Mesodermal cell (in vitro differentiated cells): Measurements from ENCODE around the gene HSPG2.

Source experiments
- H3K27ac ChIP-seq: 2 replicates; pipeline ENCODE4 v1.7.0; 2013; ENCODE audit warnings: mild to moderate bottlenecking, low read depth, low read length, moderate library complexity; ENCODE audit not compliant: severe bottlenecking
- H3K36me3 ChIP-seq: 2 replicates; pipeline ENCODE4 v1.7.1; 2013; ENCODE audit warnings: mild to moderate bottlenecking, low read length, moderate library complexity; ENCODE audit not compliant: control insufficient read depth, insufficient read depth
- H3K4me1 ChIP-seq: one replicate; pipeline ENCODE4 v1.7.1; 2013; ENCODE audit warnings: mild to moderate bottlenecking, low read length; ENCODE audit not compliant: insufficient read depth, control insufficient read depth, poor library complexity, severe bottlenecking
- H3K4me3 ChIP-seq: 2 replicates; pipeline ENCODE4 v1.7.0; 2013; ENCODE audit warnings: low read length, control low read depth, mild to moderate bottlenecking; ENCODE audit not compliant: insufficient read depth, poor library complexity, severe bottlenecking; ENCODE audit errors: extremely low read depth
- H3K9me3 ChIP-seq: 2 replicates; pipeline ENCODE4 v1.7.1; 2013; ENCODE audit warnings: mild to moderate bottlenecking, low read length, moderate library complexity; ENCODE audit not compliant: control insufficient read depth
- WGBS, 2 experiments: methylation state at CpG; one replicate each; pipeline ENCODE4 v1.1.5; 2013; ENCODE audit warnings: missing lambda C conversion rate in 2 of 2; ENCODE audit not compliant: insufficient coverage in 2 of 2; 5-methylcytosine and 5-hydroxymethylcytosine counted together

HSPG2 gene

DNA sequence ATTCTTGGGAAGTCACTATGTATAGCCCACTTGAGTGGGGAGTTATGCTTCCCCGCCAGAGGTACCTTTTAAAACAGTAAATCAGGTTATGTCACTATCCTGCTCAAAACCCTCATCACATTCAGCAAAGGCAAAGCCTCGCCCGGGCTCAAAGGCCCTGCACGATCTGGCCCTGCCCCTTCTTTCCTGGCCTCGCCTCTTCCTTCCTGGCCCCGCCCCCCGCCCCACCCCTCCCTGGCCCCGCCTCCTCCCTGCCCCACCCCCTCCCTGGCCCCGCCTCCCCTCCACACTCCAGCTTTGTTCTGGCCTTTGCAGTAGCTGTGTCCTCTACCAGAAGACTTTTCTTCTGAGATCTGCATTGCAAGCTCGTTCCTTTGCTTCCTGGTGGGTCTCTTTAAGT, 118.5 kb downstream of the HSPG2 start:
- no peaks in the 10 kb centered on the region for H3K9me3 ChIP-seq
- peaks cover 32% of the 10 kb centered on the region for H3K36me3 ChIP-seq
- no peak overlapping the region for H3K4me3 ChIP-seq
- no peak overlapping the region for H3K27ac ChIP-seq
- WGBS, 2 experiments: 55 to 75% methylated on average over 2 to 5 of the region's 10 CpGs
- H3K4me1 ChIP-seq: peaks cover 17% of the 10 kb centered on the region

GRCh38 chr1:21816602-21817302, 120.4 kb downstream of the HSPG2 start:
- Histone ChIP-seq H3K27ac (peak overlapping the region; percentile 29), H3K9me3 (no peaks in the 10 kb centered on the region), H3K4me3 (no peak overlapping the region), H3K4me1 (peaks cover 17% of the 10 kb centered on the region), H3K36me3 (peaks cover 14% of the 10 kb centered on the region)
- 85 to 88% methylated on average over 8 of the region's 8 CpGs for WGBS, 2 experiments

GRCh38 chr1:21815724-21816321, 121.3 kb downstream of the HSPG2 start:
- H3K27ac ChIP-seq: no peak overlapping the region
- H3K4me1 ChIP-seq: peaks cover 17% of the 10 kb centered on the region
- no peak overlapping the region for H3K4me3 ChIP-seq
- WGBS, 2 experiments: 96 to 97% methylated on average over 11 to 12 of the region's 12 CpGs
- no peaks in the 10 kb centered on the region for H3K9me3 ChIP-seq
- peaks cover 5% of the 10 kb centered on the region for H3K36me3 ChIP-seq

DNA sequence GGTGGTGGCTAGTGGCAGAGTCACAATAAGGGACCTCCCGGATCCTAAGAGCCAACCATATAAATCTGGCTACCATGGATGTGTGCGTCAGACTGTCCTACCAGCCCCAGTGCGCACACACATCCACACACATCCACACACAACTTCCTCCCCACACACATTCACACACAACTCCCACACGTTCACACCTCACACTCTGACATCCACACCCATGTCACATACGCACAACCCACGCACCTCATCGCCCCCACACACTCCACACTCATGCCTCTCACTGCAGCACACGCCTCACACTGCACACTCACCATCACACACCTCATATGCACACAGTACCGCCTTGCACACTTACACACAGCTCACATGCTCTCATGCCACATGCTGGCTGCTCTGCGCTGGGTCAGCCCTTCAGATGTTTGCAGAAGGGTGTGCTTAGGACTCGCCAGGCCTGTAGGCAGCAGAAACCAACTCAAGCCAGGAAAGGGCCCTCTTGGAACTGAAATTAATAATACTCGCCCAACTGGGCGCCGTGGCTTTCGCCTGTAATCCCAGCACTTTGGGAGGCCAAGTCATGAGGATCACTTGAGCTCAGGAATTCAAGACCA, 122.0 kb downstream of the HSPG2 start:
- H3K36me3 ChIP-seq: no peaks in the 10 kb centered on the region
- H3K27ac ChIP-seq: no peak overlapping the region
- H3K4me3 ChIP-seq: no peak overlapping the region
- H3K4me1 ChIP-seq: peaks cover 17% of the 10 kb centered on the region
- no peaks in the 10 kb centered on the region for H3K9me3 ChIP-seq
- 93 to 94% methylated on average over 15 of the region's 15 CpGs for WGBS, 2 experiments

DNA sequence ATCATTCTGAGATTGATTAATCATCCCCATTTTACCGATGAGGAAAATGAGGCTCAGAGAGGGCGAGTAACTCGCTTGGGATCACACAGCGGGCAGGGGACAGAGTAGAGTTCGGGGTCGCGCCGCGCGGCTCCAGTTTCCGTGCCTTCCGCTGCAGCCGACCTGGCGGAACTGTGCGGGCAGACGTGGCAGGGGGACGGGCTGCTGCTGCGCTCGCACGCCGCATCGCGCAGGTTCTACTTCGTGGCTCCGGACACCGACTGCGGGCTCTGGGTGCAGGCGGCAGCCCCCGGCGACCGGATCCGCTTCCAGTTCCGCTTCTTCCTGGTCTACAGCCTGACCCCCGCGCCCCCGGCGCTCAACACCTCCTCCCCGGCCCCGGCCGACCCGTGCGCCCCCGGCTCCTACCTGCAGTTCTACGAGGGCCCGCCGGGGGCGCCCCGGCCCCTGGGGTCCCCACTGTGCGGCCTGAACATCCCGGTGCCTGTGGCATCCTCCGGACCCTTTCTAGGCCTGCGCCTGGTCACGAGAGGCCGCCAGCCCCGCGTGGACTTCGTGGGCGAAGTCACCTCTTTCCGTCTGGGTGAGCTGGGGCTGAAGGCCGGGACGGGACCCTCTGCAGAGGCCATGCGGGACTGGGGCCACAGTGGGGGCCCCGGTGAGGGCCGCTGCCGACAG, 122.7 kb downstream of the HSPG2 start:
- Histone ChIP-seq H3K27ac (no peak overlapping the region), H3K4me3 (peak overlapping the region; percentile 38), H3K9me3 (no peaks in the 10 kb centered on the region), H3K4me1 (peaks cover 17% of the 10 kb centered on the region), H3K36me3 (no peaks in the 10 kb centered on the region)
- WGBS, 2 experiments: 16 to 17% methylated on average over 58 to 60 of the region's 65 CpGs

DNA sequence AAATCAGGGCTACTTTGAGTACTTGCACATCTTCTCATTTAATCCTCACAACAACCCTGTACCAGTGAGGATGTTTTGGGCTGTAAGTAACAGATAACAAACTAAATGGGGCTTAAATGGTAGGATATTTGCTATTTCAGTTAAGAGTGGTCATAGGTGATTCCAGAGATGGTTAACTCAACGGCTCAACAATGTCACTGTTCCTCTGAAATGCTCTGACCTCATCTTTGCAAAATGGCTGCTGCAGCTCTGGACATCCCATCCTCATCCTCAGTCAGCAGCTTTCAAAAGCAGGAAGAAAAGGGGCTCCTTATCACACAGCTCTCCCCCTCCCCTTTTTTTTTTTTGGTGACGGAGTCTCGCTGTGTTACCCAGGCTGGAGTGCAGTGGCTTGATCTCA, 123.6 kb downstream of the HSPG2 start:
- H3K36me3 ChIP-seq: no peaks in the 10 kb centered on the region
- H3K4me3 ChIP-seq: no peak overlapping the region
- H3K27ac ChIP-seq: no peak overlapping the region
- 80% methylated on average over 1 of the region's 3 CpGs; no CpG with 5 or more reads in 1 of the 2 experiments for WGBS, 2 experiments
- peaks cover 17% of the 10 kb centered on the region for H3K4me1 ChIP-seq
- no peaks in the 10 kb centered on the region for H3K9me3 ChIP-seq

- Histone ChIP-seq H3K4me3 (no peak within 1 kb of the TSS), H3K9me3 (no peaks in the 10 kb centered on the region), H3K36me3 (no peaks in the 10 kb centered on the region), H3K4me1 (peaks cover 11% of the 10 kb centered on the region), H3K27ac (no peak within 1 kb of the TSS)
- 66 to 77% methylated on average over 2 of the region's 2 CpGs for WGBS, 2 experiments
Measured at GRCh38 chr1:21811875-21812305, 125.2 kb downstream of the HSPG2 start, which contains the start of gene LDLRAD2. Gene LDLRAD2, plus strand, starts transcription at chr1:21812265. Its CDS starts 187 bp downstream, at chr1:21812452.

DNA sequence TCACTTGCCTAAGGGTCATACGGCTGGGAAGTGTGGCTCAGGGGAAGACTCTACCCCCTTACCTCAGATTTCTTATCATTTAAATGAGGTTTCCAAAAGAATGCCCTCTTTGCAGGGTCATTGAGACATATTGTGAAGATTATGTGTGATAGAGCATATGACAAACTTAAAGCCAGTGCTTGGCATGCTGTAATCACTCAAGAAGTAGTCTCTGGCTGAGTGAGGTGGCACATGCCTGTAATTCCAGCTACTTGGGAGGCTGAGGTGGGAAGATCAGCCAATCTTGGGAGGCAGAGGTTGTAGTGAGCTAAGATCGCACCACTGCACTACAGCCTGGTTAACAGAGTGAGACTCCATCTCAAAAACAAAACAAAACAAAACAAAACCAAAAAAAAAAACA, 132.6 kb downstream of the HSPG2 start:
- no CpG with 5 or more reads among the region's 2 CpGs for WGBS, 2 experiments
- H3K27ac ChIP-seq: no peak overlapping the region
- no peak overlapping the region for H3K4me3 ChIP-seq
- no peaks in the 10 kb centered on the region for H3K4me1 ChIP-seq
- H3K36me3 ChIP-seq: no peaks in the 10 kb centered on the region
- H3K9me3 ChIP-seq: no peaks in the 10 kb centered on the region

- no peak overlapping the region for H3K27ac ChIP-seq
- no peak overlapping the region for H3K4me3 ChIP-seq
- 93 to 98% methylated on average over 4 of the region's 4 CpGs for WGBS, 2 experiments
- no peaks in the 10 kb centered on the region for H3K36me3 ChIP-seq
- no peaks in the 10 kb centered on the region for H3K4me1 ChIP-seq
- H3K9me3 ChIP-seq: no peaks in the 10 kb centered on the region
Measured at GRCh38 chr1:21801100-21801499, 136.0 kb downstream of the HSPG2 start.

- Histone ChIP-seq H3K4me1 (no peaks in the 10 kb centered on the region), H3K9me3 (peaks cover 6% of the 10 kb centered on the region), H3K4me3 (no peak overlapping the region), H3K36me3 (no peaks in the 10 kb centered on the region), H3K27ac (no peak overlapping the region)
- 87 to 96% methylated on average over 3 to 4 of the region's 5 CpGs for WGBS, 2 experiments
Measured at GRCh38 chr1:21799730-21800129, 137.4 kb downstream of the HSPG2 start.
